Hindlimb muscle (tissue), 1 donor: Measurements from ENCODE around the gene CHST5. TPM values are rescaled to one million over a fixed set of nuclear protein-coding genes. Genes with fewer than 3 reads are reported as not detected.
"Not testable (repeated sequence)": the region's sequence is repeated elsewhere in the genome, so short reads cannot be mapped to it uniquely, and the experiment has no call there.

Source experiments
- DNase-seq: peaks from one replicate; pipeline ENCODE4 v3.0.0-alpha.2; 2013
- polyA plus RNA-seq: library from polyadenylated mRNA; unstranded; fragments of 120-200 nt; gene quantifications from one replicate; pipeline ENCODE4 v1.2.1, GENCODE V29; 2013; ENCODE audit not compliant: insufficient read length

Gene CHST5
- polyA plus RNA-seq, 1 donor, result not detected

GRCh38 chr16:75550211-75550662 lies 14.3 kb upstream of the CHST5 start:
- DNase-seq, result no peak

GRCh38 chr16:75548456-75548855 lies 12.5 kb upstream of the CHST5 start:
- not testable (repeated sequence) for DNase-seq

- no peak for DNase-seq
Measured at GRCh38 chr16:75546293-75546692, 10.4 kb upstream of the CHST5 start.

GRCh38 chr16:75545879-75546278 lies 10.0 kb upstream of the CHST5 start:
- DNase-seq, result not testable (repeated sequence)

GRCh38 chr16:75542462-75542861 lies 6.6 kb upstream of the CHST5 start:
- not testable (repeated sequence) for DNase-seq

- no peak for DNase-seq
Measured at GRCh38 chr16:75541236-75541635, 5.3 kb upstream of the CHST5 start.

GRCh38 chr16:75538882-75539565 lies 3.1 kb upstream of the CHST5 start:
- not testable (repeated sequence) for DNase-seq

- DNase-seq, result no peak
Measured at GRCh38 chr16:75537776-75538175, 1.9 kb upstream of the CHST5 start.

GRCh38 chr16:75535211-75535843 lies 581 bp downstream of the CHST5 start:
- no peak for DNase-seq

- DNase-seq, result no peak
Measured at GRCh38 chr16:75534560-75535205, 1.2 kb downstream of the CHST5 start.

- DNase-seq, result no peak
Measured at GRCh38 chr16:75532791-75533190, 3.1 kb downstream of the CHST5 start.

- no peak for DNase-seq
Measured at GRCh38 chr16:75532142-75532765, 3.7 kb downstream of the CHST5 start.

GRCh38 chr16:75529959-75530358 lies 5.9 kb downstream of the CHST5 start:
- DNase-seq, result no peak

- DNase-seq, result no peak
Measured at GRCh38 chr16:75529056-75529905, 6.6 kb downstream of the CHST5 start.

GRCh38 chr16:75527825-75528299 lies 8.0 kb downstream of the CHST5 start:
- DNase-seq, result no peak

- DNase-seq, result no peak
Measured at GRCh38 chr16:75526032-75526790, 9.7 kb downstream of the CHST5 start.

GRCh38 chr16:75519175-75519574 lies 16.7 kb downstream of the CHST5 start:
- no peak for DNase-seq

- DNase-seq, result not testable (repeated sequence)
Measured at GRCh38 chr16:75516189-75516966, 19.5 kb downstream of the CHST5 start.

GRCh38 chr16:75514296-75514695 lies 21.6 kb downstream of the CHST5 start:
- DNase-seq, result no peak

- peak; percentile 23 for DNase-seq
Measured at GRCh38 chr16:75506574-75506973, 29.3 kb downstream of the CHST5 start.
